GM21360 (cell line): ENCODE data around the gene UGT2B17.

ENCODE experiments used
- ATAC-seq: cut with Tn5 transposase; IDR thresholded peaks from one replicate; pipeline ENCODE4 v1.9.1; 2021; ENCODE audit warnings: mild to moderate bottlenecking, moderate library complexity; ENCODE audit not compliant: unreplicated experiment

UGT2B17 gene

GRCh38 chr4:68490826-68491457 is 85.2 kb downstream of the UGT2B17 start:
- no peak for ATAC-seq

GRCh38 chr4:68489338-68489737 is 86.8 kb downstream of the UGT2B17 start:
- ATAC-seq: no peak
